IPS-11a (cell line): Measurements from ENCODE around the gene SEC24C.
"Not testable (repeated sequence)": the region's sequence is repeated elsewhere in the genome, so short reads cannot be mapped to it uniquely, and the experiment has no call there.

Experiments used
- H3K4me3 ChIP-seq: one replicate; pipeline ENCODE4 v1.5.1; 2013; ENCODE audit warnings: low read depth, low read length, control low read depth

Gene SEC24C

GRCh38 chr10:73768881-73769280 lies 24.7 kb downstream of the SEC24C start:
- H3K4me3 ChIP-seq: no peak overlapping the region

- no peak overlapping the region for H3K4me3 ChIP-seq
These were observed 25.2 kb downstream of the SEC24C start for GRCh38 chr10:73769396-73769795.

GRCh38 chr10:73771722-73772280 lies 27.6 kb downstream of the SEC24C start:
- H3K4me3 ChIP-seq: peak overlapping the region; percentile 76

GRCh38 chr10:73772281-73773151 lies 28.3 kb downstream of the SEC24C start:
- H3K4me3 ChIP-seq: peak overlapping the region; percentile 76

- H3K4me3 ChIP-seq: peak overlapping the region; percentile 76
These were observed 29.1 kb downstream of the SEC24C start for GRCh38 chr10:73773152-73773879.

- no peak overlapping the region for H3K4me3 ChIP-seq
These were observed 30.5 kb downstream of the SEC24C start for GRCh38 chr10:73774637-73775036.

- no peak overlapping the region for H3K4me3 ChIP-seq
These were observed 34.8 kb downstream of the SEC24C start for GRCh38 chr10:73779018-73779417.

GRCh38 chr10:73779539-73780197 lies 35.5 kb downstream of the SEC24C start:
- H3K4me3 ChIP-seq: no peak overlapping the region

- no peak overlapping the region for H3K4me3 ChIP-seq
These were observed 36.1 kb downstream of the SEC24C start for GRCh38 chr10:73780301-73780700.

GRCh38 chr10:73780966-73781365 lies 36.8 kb downstream of the SEC24C start:
- H3K4me3 ChIP-seq: peak overlapping the region; percentile 93

- peak overlapping the region; percentile 93 for H3K4me3 ChIP-seq
These were observed 37.3 kb downstream of the SEC24C start for GRCh38 chr10:73781548-73781878.

- H3K4me3 ChIP-seq: peak within 1 kb of the TSS; percentile 93
These were observed 37.9 kb downstream of the SEC24C start, which contains the start of gene CHCHD1 for GRCh38 chr10:73781879-73782748. TSS of gene CHCHD1 (plus strand) at chr10:73782048. CDS start at chr10:73782076, 28 bp downstream.

GRCh38 chr10:73782749-73783085 lies 38.5 kb downstream of the SEC24C start:
- peak overlapping the region; percentile 93 for H3K4me3 ChIP-seq

GRCh38 chr10:73785211-73785720 lies 41.1 kb downstream of the SEC24C start, which contains the start of gene ZSWIM8:
TSS of gene ZSWIM8 (plus strand) at chr10:73785606. CDS start at chr10:73785879, 273 bp downstream.
- H3K4me3 ChIP-seq: peak within 1 kb of the TSS; percentile 91

GRCh38 chr10:73785721-73786511 lies 41.7 kb downstream of the SEC24C start:
- peak overlapping the region; percentile 91 for H3K4me3 ChIP-seq

GRCh38 chr10:73786512-73786885 lies 42.3 kb downstream of the SEC24C start:
- H3K4me3 ChIP-seq: peak overlapping the region; percentile 91

GRCh38 chr10:73787031-73787800 lies 43.0 kb downstream of the SEC24C start:
- H3K4me3 ChIP-seq: not testable (repeated sequence)

- no peak overlapping the region for H3K4me3 ChIP-seq
These were observed 44.9 kb downstream of the SEC24C start for GRCh38 chr10:73788864-73789658.
